GM18873 (cell line): ENCODE data around the gene GABARAPL2.

Source experiments
- ATAC-seq: cut with Tn5 transposase; IDR thresholded peaks from one replicate; pipeline ENCODE4 v1.9.1; 2021; ENCODE audit warnings: mild to moderate bottlenecking, moderate library complexity, moderate number of reproducible peaks; ENCODE audit not compliant: unreplicated experiment, low FRiP score

GABARAPL2 gene

GRCh38 chr16:75624921-75625334 is 58.7 kb downstream of the GABARAPL2 start:
- ATAC-seq = no peak

- ATAC-seq = no peak
These were observed 60.6 kb downstream of the GABARAPL2 start for GRCh38 chr16:75626806-75627205.
